GM23248 (cell line): ENCODE results near the gene PINK1. TPM values are rescaled to one million over a fixed set of nuclear protein-coding genes. Genes with fewer than 3 reads are reported as not detected.
"Not testable (repeated sequence)": the region's sequence is repeated elsewhere in the genome, so short reads cannot be mapped to it uniquely, and the experiment has no call there.

Experiments used
- DNase-seq: peaks from one replicate; pipeline ENCODE4 v3.0.0-alpha.2; 2015
- H2AFZ ChIP-seq: fragments of 200-600 bp; sonication (generic); 2 replicates; pipeline ENCODE4 v1.6.1; 2016; ENCODE audit warnings: antibody characterized with exemption
- H3F3A ChIP-seq: fragments of 200-600 bp; sonication (generic); 2 replicates; pipeline ENCODE4 v1.6.1; 2016; ENCODE audit warnings: mild to moderate bottlenecking, antibody characterized with exemption, mixed run types; ENCODE audit not compliant: insufficient read depth
- H3K27ac ChIP-seq: fragments of 200-600 bp; sonication (generic); 2 replicates; pipeline ENCODE4 v1.5.1; 2016; ENCODE audit warnings: mild to moderate bottlenecking
- H3K27me3 ChIP-seq: fragments of 200-600 bp; sonication (generic); replicated peaks from 2 replicates; pipeline ENCODE4 v1.6.1; 2016; ENCODE audit warnings: mild to moderate bottlenecking; ENCODE audit not compliant: insufficient read depth
- H3K36me3 ChIP-seq: fragments of 200-600 bp; sonication (generic); 2 replicates; pipeline ENCODE4 v1.6.1; 2016; ENCODE audit warnings: low read depth, mild to moderate bottlenecking
- H3K4me1 ChIP-seq: fragments of 200-600 bp; sonication (generic); 2 replicates; pipeline ENCODE4 v1.6.1; 2016; ENCODE audit warnings: mild to moderate bottlenecking; ENCODE audit not compliant: insufficient read depth
- H3K4me2 ChIP-seq: fragments of 200-600 bp; sonication (generic); one replicate; pipeline ENCODE4 v1.6.1; 2016; ENCODE audit warnings: mild to moderate bottlenecking; ENCODE audit not compliant: unreplicated experiment
- H3K4me3 ChIP-seq: fragments of 200-600 bp; sonication (generic); 2 replicates; pipeline ENCODE4 v1.5.1; 2016; ENCODE audit warnings: mild to moderate bottlenecking
- H3K79me2 ChIP-seq: fragments of 200-600 bp; sonication (generic); 2 replicates; pipeline ENCODE4 v1.6.1; 2016; ENCODE audit warnings: mild to moderate bottlenecking; ENCODE audit not compliant: insufficient read depth
- H3K9ac ChIP-seq: fragments of 200-600 bp; sonication (generic); 2 replicates; pipeline ENCODE4 v1.6.1; 2016; ENCODE audit warnings: mild to moderate bottlenecking
- H3K9me2 ChIP-seq: fragments of 200-600 bp; sonication (generic); 2 replicates; pipeline ENCODE4 v1.6.1; 2016; ENCODE audit warnings: mixed run types, mild to moderate bottlenecking, moderate library complexity; ENCODE audit not compliant: insufficient read depth
- H3K9me3 ChIP-seq: fragments of 200-600 bp; sonication (generic); one replicate; pipeline ENCODE4 v1.6.1; 2017; ENCODE audit warnings: low read depth
- H4K20me1 ChIP-seq: fragments of 200-600 bp; sonication (generic); 2 replicates; pipeline ENCODE4 v1.6.0; 2016; ENCODE audit not compliant: insufficient read depth
- EZH2 ChIP-seq: fragments of 200-600 bp; sonication (generic); IDR thresholded peaks from 2 replicates; pipeline ENCODE4 v1.6.1; 2018; ENCODE audit warnings: antibody characterized with exemption, mild to moderate bottlenecking; ENCODE audit not compliant: insufficient read depth, poor library complexity, severe bottlenecking
- EZH2phosphoT487 ChIP-seq: fragments of 200-600 bp; sonication (generic); IDR thresholded peaks from 2 replicates; pipeline ENCODE4 v1.6.1; 2018; ENCODE audit warnings: antibody characterized with exemption, moderate library complexity, mild to moderate bottlenecking, low read depth; ENCODE audit not compliant: insufficient read depth
- WGBS, 2 experiments: methylation state at CpG; one replicate each; pipeline ENCODE4 v1.1.6; 2015 to 2017; ENCODE audit warnings: low lambda C conversion rate in 2 of 2, low coverage in 1 of 2; ENCODE audit errors: missing lambda C conversion rate in 2 of 2; 5-methylcytosine and 5-hydroxymethylcytosine counted together
- in situ Hi-C: fragments of 300-500 bp; cut with MboI; formaldehyde crosslinking; loops from 2 replicates; pipeline ENCODE4 v1.15.0; 2020
- polyA plus RNA-seq: library from polyadenylated mRNA; unstranded; fragments of >200 nt; fragmentation: Nextera tagmentation; extraction: Ambion mirVana; gene quantifications from 2 replicates; pipeline ENCODE4 v1.2.1, GENCODE V29; 2016
- total RNA-seq: library from RNA; depleted of rRNA; stranded (reverse); fragments of >200 nt; shearing (Covaris generic); gene quantifications from 2 replicates; pipeline ENCODE4 v1.2.3, GENCODE V29; 2014

PINK1 gene
- total and polyA plus RNA-seq, 2 experiments from 2014 or later: 102 to 151 TPM

DNA sequence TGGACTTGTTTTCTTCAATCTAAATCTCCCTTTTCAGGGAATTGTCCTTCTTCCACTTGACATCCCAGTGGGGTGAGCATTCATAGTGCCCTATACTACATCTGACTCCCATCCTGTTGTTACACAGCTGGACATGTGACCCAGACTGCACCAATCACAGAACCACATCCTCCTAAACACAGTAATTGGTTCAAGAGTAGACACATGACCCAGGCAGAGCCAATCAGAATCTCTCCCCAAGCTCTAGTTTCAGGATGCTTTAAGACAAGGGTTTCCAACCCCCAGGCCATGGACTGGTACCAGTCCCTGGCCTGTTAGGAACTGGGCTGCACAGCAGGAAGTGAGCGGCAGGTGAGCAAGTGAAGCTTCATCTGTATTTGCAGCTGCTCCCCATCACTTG is 33.5 kb downstream of the PINK1 start:
- no peak overlapping the region for H3K9ac ChIP-seq
- DNase-seq: peak; percentile 20
- no peak for TF ChIP-seq EZH2
- no peak for TF ChIP-seq EZH2phosphoT487
- in situ Hi-C loops: no loop called here
- H3K4me3 ChIP-seq: no peak overlapping the region
- H3F3A ChIP-seq: no peaks in the 10 kb centered on the region
- H3K79me2 ChIP-seq: no peaks in the 10 kb centered on the region
- no peaks in the 10 kb centered on the region for H4K20me1 ChIP-seq
- no peaks in the 10 kb centered on the region for H3K4me1 ChIP-seq
- no peaks in the 10 kb centered on the region for H3K27me3 ChIP-seq
- no peak overlapping the region for H3K27ac ChIP-seq
- WGBS, 2 experiments: 92 to 100% methylated on average over 1 of the region's 1 CpG
- H3K36me3 ChIP-seq: no peaks in the 10 kb centered on the region
- no peaks in the 10 kb centered on the region for H3K9me2 ChIP-seq
- no peak overlapping the region for H3K4me2 ChIP-seq
- H3K9me3 ChIP-seq: no peaks in the 10 kb centered on the region
- peak overlapping the region; percentile 26; the same call in 1 of the 2 replicates for H2AFZ ChIP-seq

DNA sequence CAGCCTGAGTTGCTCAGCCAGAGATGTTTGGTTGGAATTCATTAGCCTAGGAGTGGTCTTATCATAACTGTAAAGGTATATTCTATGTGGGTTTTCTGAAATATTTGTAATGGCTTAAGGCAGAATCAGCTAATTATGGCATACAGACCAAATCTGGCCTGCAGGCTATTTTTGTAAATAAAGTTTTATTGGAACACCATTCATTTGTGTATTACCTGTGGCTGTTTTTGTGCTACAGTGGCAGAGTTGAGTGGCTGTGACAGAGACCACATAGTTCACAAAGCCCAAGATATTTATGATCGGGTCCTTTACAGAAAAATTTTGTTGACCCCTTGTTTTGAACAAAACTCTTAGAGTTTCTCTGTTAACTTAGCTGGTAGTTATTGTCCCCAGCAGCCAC is 35.3 kb downstream of the PINK1 start:
- no peak overlapping the region for H3K4me3 ChIP-seq
- no peak overlapping the region for H3K9ac ChIP-seq
- 82 to 83% methylated on average over 1 of the region's 1 CpG for WGBS, 2 experiments
- H2AFZ ChIP-seq: 0 out of 2 replicates have a peak overlapping the region, but pooled peaks have one; percentile 29
- H3F3A ChIP-seq: no peaks in the 10 kb centered on the region
- no peaks in the 10 kb centered on the region for H3K9me3 ChIP-seq
- in situ Hi-C loops: no loop called here
- no peaks in the 10 kb centered on the region for H3K27me3 ChIP-seq
- no peaks in the 10 kb centered on the region for H4K20me1 ChIP-seq
- no peaks in the 10 kb centered on the region for H3K9me2 ChIP-seq
- TF ChIP-seq EZH2 (no peak), EZH2phosphoT487 (no peak)
- no peak overlapping the region for H3K27ac ChIP-seq
- H3K79me2 ChIP-seq: no peaks in the 10 kb centered on the region
- H3K4me1 ChIP-seq: no peaks in the 10 kb centered on the region
- H3K36me3 ChIP-seq: no peaks in the 10 kb centered on the region
- DNase-seq: no peak
- H3K4me2 ChIP-seq: no peak overlapping the region

DNA sequence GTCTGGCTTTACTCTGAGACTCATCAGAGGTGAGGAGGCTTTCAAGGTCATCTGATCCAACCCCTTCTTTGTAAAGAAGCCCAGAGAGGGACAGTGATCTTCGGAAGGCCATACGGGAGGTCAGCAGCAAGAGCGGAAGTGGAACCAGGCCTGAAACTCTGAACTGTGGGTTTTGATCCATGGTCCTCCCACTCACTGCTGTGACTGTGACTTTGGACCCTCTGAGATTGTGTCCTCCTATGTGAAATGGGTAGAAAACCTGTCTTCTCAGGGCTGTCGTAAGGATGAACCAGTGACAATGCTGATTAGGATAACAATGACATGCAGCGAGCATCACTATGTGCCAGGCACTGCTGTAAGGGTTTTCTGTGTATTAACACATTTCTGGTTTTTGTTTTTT is 37.7 kb downstream of the PINK1 start:
- H3K4me1 ChIP-seq: no peaks in the 10 kb centered on the region
- H3K79me2 ChIP-seq: no peaks in the 10 kb centered on the region
- H3K27ac ChIP-seq: no peak overlapping the region
- no peaks in the 10 kb centered on the region for H4K20me1 ChIP-seq
- no peak overlapping the region for H3K4me3 ChIP-seq
- in situ Hi-C loops: no loop called here
- H2AFZ ChIP-seq: no peak overlapping the region
- TF ChIP-seq EZH2 (no peak), EZH2phosphoT487 (no peak)
- H3K9me2 ChIP-seq: no peaks in the 10 kb centered on the region
- H3K9ac ChIP-seq: no peak overlapping the region
- no peak overlapping the region for H3K4me2 ChIP-seq
- H3K36me3 ChIP-seq: no peaks in the 10 kb centered on the region
- no peak for DNase-seq
- H3K27me3 ChIP-seq: no peaks in the 10 kb centered on the region
- no peaks in the 10 kb centered on the region for H3F3A ChIP-seq
- 89 to 95% methylated on average over 5 of the region's 5 CpGs for WGBS, 2 experiments
- H3K9me3 ChIP-seq: no peaks in the 10 kb centered on the region

DNA sequence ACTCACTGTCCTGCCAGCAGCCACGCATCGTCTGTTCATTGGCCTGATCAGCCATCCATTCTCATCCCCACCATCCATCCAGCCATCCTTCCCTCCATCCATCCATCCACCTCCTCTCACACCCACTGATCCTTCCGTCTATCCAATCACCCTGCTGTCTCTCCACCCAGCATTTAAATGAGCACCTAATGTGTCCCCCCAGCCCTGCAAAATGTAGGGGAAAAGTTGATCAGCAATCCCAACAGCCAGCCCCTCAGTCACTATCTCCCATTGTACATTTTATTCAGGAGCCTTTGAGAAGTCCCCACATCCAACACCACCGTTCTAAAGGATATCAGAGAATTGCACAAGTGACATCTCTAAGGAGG is 39.0 kb downstream of the PINK1 start:
- no peaks in the 10 kb centered on the region for H3K27me3 ChIP-seq
- H3K4me2 ChIP-seq: no peak overlapping the region
- WGBS, 2 experiments: 46 to 49% methylated on average over 4 of the region's 4 CpGs
- H3K79me2 ChIP-seq: no peaks in the 10 kb centered on the region
- DNase-seq: no peak
- no peak overlapping the region for H3K9ac ChIP-seq
- H3K9me2 ChIP-seq: no peaks in the 10 kb centered on the region
- H3K4me3 ChIP-seq: no peak overlapping the region
- no peaks in the 10 kb centered on the region for H3K9me3 ChIP-seq
- in situ Hi-C loops: no loop called here
- TF ChIP-seq EZH2 (no peak), EZH2phosphoT487 (no peak)
- no peaks in the 10 kb centered on the region for H3K36me3 ChIP-seq
- no peaks in the 10 kb centered on the region for H4K20me1 ChIP-seq
- no peaks in the 10 kb centered on the region for H3K4me1 ChIP-seq
- no peaks in the 10 kb centered on the region for H3F3A ChIP-seq
- no peak overlapping the region for H2AFZ ChIP-seq
- no peak overlapping the region for H3K27ac ChIP-seq

DNA sequence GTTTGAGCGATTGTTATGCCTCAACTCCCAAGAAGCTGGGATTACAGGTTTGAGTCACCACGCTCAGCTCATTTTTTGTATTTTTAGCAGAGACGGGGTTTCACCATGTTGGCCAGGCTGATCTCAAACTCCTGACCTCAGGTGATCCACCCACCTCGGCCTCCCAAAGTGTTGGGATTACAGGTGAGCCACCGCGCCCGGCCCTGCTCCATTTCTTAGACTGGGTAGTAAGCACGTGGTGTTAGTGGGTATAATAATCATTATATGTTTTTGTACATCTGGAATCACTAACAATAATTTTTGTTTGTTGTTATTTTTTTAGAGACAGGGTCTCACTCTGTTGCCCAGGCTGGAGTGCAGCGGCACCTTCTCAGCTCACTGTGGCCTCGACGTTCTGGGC is 40.4 kb downstream of the PINK1 start:
- H3K4me2 ChIP-seq, H3K9me3 ChIP-seq, H2AFZ ChIP-seq, H3K36me3 ChIP-seq, H3K27me3 ChIP-seq, H3K79me2 ChIP-seq, H3K9ac ChIP-seq, H3K27ac ChIP-seq, DNase-seq, H4K20me1 ChIP-seq, in situ Hi-C loops, H3F3A ChIP-seq, H3K9me2 ChIP-seq, H3K4me1 ChIP-seq, H3K4me3 ChIP-seq: not testable (repeated sequence)
- 75 to 80% methylated on average over 11 of the region's 11 CpGs for WGBS, 2 experiments
